GM19351 (cell line): ENCODE results near the gene AQP5.

Experiments
- ATAC-seq: cut with Tn5 transposase; IDR thresholded peaks from one replicate; pipeline ENCODE4 v1.9.1; 2021; ENCODE audit warnings: mild to moderate bottlenecking, moderate library complexity; ENCODE audit not compliant: unreplicated experiment

Gene AQP5

DNA sequence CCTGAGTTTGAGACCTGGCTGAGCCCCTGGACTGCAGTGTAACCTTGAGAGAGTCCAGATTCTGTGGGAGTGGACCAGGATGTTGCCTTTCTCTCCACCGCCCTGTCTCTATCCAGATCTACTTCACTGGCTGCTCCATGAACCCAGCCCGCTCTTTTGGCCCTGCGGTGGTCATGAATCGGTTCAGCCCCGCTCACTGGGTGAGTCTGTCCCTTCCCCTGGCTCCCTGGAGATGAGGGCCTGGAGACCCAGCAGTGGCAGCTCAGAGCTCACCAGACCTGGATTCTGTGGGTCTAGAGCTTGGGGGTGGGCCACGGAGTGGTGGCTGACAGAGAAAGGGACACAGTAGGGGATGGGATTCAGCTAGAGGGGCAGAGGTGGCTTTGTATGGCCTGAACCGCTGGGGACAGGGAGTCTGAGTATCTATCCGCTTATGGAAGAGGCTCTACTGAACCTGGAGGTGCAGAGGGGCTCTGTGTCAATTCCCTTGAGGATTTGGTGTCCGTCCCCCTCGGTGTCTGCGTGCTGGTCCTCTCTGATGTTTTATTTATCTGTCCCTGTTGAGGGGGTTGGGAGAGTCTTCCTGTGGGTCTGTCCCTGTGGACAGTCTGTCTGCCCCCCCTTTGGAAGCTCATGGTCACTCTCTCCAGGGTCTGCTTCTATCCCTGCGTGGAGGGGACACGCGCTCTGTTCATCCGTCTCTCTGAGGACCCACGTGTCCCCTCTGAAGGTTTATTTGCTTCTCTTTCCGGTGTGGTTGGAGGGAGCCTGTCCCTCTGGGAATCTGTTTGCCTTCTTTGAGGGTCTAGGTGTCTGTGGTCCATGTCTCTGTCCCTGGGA is 2.5 kb downstream of the AQP5 start:
- no peak for ATAC-seq

DNA sequence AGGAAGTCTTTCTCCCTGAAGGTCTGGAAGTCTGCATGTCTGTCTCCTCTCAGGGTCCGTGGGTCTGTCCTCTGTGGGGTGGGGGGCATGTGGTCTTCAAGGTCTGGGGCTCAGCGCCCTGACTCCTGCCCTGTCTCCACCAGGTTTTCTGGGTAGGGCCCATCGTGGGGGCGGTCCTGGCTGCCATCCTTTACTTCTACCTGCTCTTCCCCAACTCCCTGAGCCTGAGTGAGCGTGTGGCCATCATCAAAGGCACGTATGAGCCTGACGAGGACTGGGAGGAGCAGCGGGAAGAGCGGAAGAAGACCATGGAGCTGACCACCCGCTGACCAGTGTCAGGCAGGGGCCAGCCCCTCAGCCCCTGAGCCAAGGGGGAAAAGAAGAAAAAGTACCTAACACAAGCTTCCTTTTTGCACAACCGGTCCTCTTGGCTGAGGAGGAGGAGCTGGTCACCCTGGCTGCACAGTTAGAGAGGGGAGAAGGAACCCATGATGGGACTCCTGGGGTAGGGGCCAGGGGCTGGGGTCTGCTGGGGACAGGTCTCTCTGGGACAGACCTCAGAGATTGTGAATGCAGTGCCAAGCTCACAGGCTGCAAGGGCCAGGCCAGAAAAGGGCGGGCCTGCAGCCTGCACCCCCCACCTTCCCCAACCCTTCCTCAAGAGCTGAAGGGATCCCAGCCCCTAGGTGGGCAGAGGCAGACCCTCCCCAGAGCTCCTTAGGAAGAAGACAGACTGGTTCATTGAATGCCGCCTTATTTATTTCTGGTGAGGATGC is 3.4 kb downstream of the AQP5 start:
- no peak for ATAC-seq

DNA sequence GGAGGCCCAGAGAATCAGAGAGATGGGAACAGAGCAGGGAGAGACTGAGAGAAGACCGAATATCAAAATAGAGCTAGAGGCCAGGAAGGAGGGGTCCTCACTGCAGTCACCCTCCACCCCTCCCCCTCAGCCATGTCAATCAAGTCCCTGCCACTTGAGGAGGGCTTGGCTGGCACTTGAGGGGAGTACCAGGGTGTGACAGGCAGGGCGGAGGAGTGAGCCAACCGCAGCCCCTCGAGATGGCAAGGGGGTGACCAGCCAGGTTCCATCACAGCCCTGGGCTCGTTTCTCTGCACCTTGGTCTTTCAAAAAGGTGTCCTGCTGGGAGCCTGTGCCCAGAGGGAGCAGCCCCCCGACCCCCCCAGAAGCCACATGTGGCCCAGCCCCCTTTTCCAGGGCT is 4.2 kb downstream of the AQP5 start:
- ATAC-seq, result no peak

DNA sequence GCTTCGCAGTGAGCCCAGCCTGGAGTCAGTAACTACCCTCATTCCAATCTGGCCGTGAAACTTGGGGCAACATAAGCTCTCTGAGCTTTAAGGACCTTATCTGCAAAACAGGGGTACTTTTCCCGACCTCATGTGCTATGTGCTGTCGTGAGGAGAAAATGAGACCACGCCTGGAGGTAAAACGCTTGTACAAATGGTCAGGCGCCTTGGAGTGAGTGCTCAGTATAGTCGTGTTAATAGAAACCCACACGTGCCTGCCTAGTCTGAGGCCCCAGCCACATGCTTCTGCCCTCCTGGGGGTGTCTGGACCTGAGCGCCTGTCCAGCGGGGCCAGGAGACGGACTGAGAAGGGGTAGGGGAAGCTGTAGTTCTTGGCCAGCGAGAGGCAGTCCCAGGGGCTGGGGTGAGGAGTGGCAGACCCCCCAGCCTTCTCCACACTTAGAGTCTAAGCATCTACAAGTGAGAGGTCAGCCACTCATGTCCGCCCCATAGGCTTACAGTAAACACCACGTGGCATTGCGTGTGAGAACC is 4.9 kb downstream of the AQP5 start:
- no peak for ATAC-seq

- ATAC-seq, result peak; percentile 73
Observed at GRCh38 chr12:49967042-49967776, 5.5 kb downstream of the AQP5 start.

GRCh38 chr12:49967777-49968250 is 6.1 kb downstream of the AQP5 start:
- peak; percentile 28 for ATAC-seq

DNA sequence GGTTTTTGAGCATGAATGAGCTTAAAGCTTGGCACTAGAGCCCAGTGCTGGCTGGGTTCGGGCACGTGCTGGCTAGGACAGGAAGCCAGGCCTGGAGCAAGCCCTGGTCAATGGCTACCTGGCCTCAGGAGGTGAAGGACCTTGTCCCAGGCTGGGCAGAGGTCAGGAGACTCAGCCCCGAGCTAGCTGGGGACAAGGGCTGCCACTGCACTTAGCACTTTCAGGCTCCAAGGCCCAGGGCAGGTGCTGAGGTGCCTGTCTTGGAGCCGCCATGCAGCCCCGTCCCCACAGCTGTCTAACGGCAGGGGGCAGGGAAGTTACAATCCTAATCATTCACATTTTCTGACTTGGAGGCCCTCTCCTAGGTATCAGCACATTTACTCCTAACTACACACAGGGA is 6.8 kb downstream of the AQP5 start:
- ATAC-seq, result no peak

DNA sequence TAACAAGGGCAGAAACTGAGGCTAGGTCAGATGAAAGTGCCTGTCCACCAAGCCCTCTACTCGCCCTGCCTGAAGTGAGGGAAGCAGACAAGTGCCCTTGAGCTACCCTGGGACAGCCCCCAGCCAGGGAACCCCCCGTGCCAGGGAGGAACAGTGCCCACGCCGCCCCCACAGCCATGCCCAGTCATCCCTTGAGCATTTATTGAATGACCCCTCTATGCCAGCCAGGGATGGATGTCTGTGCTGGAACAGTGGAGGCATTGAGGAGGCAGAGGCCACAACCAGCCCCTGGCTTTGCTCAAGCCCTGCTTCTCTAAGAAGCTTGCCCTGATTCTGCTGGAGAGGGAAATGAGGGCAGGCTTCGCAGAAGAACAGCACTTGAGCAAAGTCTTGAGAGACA is 7.4 kb downstream of the AQP5 start:
- ATAC-seq, result no peak

DNA sequence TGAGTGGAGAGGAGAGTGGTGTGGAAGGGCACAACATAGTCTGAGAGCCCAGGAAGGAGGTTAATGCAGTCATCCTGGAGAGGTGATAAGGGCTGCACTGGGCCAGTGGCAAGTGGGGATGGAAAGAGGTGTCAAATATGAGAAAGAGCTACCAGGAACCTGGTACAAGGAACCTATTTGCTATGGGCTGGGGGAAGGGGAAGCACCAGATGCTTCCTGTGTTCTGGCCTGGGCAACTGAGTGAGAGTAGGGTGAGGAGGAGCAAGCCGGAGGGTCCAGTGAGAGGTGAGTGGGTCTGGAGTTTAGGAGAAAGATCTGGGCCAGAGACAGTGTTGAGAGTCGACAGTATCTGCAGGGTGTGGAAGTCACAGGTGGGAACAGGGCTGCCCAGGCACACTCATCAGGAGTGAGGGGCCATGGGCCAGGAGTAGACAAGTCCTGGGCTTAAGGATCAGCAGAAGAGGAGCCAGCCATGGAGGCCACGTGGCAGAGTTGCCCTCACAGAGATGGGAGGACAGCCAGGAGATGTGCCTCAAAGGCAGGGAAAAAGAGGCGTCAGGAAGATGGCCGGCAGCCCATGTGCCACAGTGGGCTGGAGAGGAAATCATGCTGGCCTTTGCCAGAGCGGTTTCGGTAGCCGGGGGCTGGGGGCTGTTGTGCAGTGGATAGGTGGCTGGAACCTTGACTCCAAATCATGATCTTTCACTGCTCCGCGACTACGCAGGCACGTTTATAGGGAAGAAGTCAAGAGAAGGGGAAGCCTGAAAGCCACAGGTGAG is 8.2 kb downstream of the AQP5 start:
- ATAC-seq, result no peak

DNA sequence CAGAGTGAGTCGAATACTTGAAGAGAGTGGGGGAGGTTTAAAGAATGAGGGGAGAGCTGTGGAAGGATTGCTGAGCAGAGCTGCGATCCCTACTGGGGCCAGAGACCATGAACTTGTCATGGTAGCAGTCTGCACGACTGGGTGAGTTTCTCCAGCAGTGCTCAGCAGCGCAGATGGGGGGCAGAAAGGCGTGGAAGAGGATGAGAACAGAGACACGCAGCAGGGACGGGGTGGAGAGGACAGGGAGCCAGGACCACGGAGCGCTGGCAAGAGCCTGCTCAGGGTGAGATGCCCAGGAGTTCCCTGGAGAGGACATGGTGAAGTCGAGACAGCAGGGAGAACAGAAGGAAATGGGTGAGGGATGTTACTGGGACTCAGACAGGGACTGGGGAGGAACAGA is 9.0 kb downstream of the AQP5 start:
- ATAC-seq, result no peak

GRCh38 chr12:49971141-49971540 is 9.5 kb downstream of the AQP5 start:
- ATAC-seq, result no peak

DNA sequence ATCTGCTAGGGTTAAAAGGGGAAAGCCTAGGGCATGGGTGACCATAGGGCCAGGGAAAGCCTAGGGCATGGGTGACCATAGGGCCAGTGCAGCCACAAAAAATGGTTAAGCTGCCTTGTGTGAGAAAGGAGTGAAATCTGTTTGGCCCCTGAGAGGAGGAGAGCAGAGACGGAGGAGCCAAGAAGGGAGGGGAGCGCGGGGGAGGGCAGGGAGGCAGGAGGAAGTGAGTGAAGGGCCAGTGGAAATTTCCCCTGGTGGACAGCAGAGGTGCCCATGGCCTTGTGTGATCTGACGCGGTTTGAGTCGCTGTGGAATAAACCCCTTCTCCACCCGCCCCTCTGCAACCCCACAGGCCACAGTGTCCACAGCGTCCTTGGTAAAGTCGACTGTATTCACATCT is 10.5 kb downstream of the AQP5 start:
- ATAC-seq, result no peak

DNA sequence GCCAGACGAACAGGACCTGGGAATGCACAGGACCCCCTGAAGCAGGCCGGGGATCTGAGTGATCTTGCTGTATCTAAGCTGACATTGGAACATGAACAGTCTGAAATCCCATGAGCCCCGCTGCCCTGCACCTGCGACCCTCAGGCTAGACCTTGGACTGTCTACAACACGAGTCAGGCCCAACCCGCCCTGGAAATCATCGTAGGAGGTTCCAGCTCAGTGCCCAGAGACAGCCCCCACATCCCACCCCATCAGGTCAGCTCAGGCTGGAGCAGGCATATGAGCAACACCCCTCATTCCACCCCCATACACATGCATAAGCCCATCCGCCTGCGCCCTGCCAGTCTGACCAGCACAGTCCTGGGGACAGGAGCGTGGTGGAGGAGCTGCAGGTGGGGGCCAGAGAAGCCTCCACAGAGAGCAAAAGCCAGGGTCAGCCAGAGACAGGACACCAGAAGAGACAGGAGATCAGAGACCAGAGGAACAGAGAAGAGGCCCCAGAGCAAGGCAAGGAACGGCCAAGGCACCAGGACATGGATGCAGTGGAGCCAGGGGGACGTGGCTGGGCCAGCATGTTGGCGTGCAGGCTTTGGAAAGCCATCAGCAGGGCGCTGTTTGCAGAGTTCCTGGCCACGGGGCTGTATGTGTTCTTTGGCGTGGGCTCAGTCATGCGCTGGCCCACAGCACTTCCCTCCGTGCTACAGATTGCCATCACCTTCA is 11.1 kb downstream of the AQP5 start, which contains the start of gene AQP6:
AQP6 (plus strand) TSS at position 307 of the 720 bp plus-strand sequence; CDS start at position 534, 227 bp downstream.
- no peak for ATAC-seq

GRCh38 chr12:49973361-49973830 is 11.7 kb downstream of the AQP5 start:
- no peak for ATAC-seq

- no peak for ATAC-seq
Observed at GRCh38 chr12:49974231-49974675, 12.6 kb downstream of the AQP5 start.

DNA sequence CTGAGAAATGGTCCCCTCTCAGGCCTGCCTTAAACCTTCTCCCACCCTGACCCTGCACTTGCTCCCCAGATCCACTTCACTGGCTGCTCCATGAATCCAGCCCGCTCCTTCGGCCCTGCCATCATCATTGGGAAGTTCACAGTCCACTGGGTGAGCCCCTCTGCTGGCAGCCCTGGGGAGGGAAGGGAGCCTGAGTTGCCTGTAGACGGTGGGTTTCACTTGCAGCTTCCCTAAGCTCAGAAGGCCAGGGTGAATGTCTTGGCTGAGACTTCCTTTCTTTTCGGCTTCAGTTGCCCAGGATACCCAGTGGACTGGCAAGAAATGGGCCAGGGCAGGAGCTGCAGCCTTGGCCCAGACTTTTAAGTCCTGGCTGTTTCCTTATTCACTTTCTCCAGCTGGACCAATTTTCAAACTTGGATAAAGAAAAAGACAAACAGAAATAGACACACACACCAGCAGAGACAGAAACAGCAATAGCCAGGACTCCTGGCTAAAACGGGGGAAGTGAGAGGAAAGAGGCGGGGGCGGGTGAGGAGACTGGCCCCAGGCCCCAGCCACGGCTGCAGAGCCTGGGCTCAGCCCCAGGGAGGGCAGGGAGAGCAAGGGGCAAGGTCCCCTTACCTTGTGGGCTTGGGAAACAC is 13.1 kb downstream of the AQP5 start:
- ATAC-seq, result no peak

DNA sequence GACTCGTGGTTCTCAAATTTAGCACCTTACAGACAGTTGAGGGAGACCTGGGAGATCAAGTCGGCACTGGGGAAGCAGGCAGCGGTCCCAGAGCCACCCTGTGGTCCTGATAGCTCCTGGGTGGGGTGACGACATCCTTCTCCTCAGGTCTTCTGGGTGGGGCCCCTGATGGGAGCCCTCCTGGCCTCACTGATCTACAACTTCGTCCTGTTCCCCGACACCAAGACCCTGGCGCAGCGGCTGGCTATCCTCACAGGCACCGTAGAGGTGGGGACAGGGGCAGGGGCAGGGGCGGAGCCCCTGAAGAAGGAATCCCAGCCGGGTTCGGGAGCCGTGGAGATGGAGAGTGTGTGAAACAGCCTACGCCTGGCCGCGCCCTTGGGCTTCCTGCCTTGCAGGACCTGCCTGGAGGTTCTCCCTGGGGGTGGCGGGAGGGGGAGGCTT is 13.7 kb downstream of the AQP5 start:
- no peak for ATAC-seq

DNA sequence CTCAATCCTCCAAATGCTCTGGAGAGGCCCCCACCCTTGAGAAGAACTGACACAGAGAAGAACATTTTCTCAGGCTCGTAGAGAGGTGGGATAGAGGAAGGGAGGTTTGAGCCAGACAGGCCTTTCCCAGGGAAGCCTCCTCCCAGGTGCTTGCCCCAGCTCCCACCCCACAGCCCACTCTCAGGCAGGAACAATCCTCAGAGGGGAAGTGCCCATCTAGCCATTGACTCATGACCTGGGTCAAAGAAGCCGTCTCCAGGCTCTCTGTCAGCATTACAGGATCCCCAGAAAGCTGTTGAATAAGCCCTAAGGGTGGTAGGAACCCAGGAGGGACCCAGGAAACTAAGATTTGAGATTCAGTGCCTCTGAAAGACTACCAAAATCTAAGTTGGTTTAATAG is 14.9 kb downstream of the AQP5 start:
- ATAC-seq, result no peak

- no peak for ATAC-seq
Observed at GRCh38 chr12:49978125-49978524, 16.5 kb downstream of the AQP5 start.
